H1 (cell line): Measurements from ENCODE around the gene HYAL4. TPM values are rescaled to one million over a fixed set of nuclear protein-coding genes. Genes with fewer than 3 reads are reported as not detected.
"Not testable (repeated sequence)": the region's sequence is repeated elsewhere in the genome, so short reads cannot be mapped to it uniquely, and the experiment has no call there.

Experiments used
- CTCF ChIA-PET: fragments of 300-600 bp; sonication (Branson Sonifier 250); formaldehyde crosslinking; loops from one replicate; lab custom pipeline; 2021; ENCODE audit not compliant: partially characterized antibody; lab: Charles Lee
- POLR2A ChIA-PET: fragments of 300-600 bp; sonication (Branson Sonifier 250); formaldehyde crosslinking; loops from one replicate; lab custom pipeline; 2021; ENCODE audit warnings: inconsistent platforms; ENCODE audit not compliant: partially characterized antibody; lab: Charles Lee
- DNase-seq, 2 experiments: peaks; one replicate each; pipeline versions ENCODE4 v3.0.0 to v3.0.0-alpha.2; 2010 to 2022; ENCODE audit warnings: low spot score in 2 of 2, low read depth in 1 of 2, mixed read lengths in 1 of 2
- FAIRE-seq: peaks from 2 replicates; lab custom pipeline; 2011; peaks lifted over from hg19 to GRCh38; lab: Jason Lieb, UNC
- H2AFZ ChIP-seq: 2 replicates; pipeline ENCODE4 v1.8.1; 2012; ENCODE audit warnings: low read length, inconsistent platforms
- H2AK5ac ChIP-seq: 2 replicates; pipeline ENCODE4 v1.6.1; 2013; ENCODE audit warnings: low read depth, low read length
- H2BK120ac ChIP-seq: replicated peaks from 2 replicates; pipeline ENCODE3; 2013; ENCODE audit warnings: low read depth, low read length, inconsistent platforms
- H2BK12ac ChIP-seq: 2 replicates; pipeline ENCODE4 v1.6.1; 2013; ENCODE audit warnings: low read depth, low read length
- H2BK15ac ChIP-seq: 2 replicates; pipeline ENCODE4 v1.6.1; 2013; ENCODE audit warnings: low read length
- H2BK20ac ChIP-seq: 2 replicates; pipeline ENCODE4 v1.6.1; 2013; ENCODE audit warnings: low read length
- H2BK5ac ChIP-seq: 2 replicates; pipeline ENCODE4 v1.6.1; 2013; ENCODE audit warnings: low read depth, low read length
- H3K14ac ChIP-seq: 2 replicates; pipeline ENCODE4 v1.6.1; 2013; ENCODE audit warnings: inconsistent platforms; ENCODE audit not compliant: insufficient read length
- H3K18ac ChIP-seq: 2 replicates; pipeline ENCODE4 v1.6.1; 2013; ENCODE audit warnings: low read length; ENCODE audit errors: extremely low read depth
- H3K23ac ChIP-seq: 2 replicates; pipeline ENCODE4 v1.6.1; 2013; ENCODE audit warnings: inconsistent platforms; ENCODE audit not compliant: insufficient read length
- H3K23me2 ChIP-seq: 2 replicates; pipeline ENCODE4 v1.6.1; 2013; ENCODE audit warnings: low read depth, low read length
- H3K27ac ChIP-seq: 2 replicates; pipeline ENCODE4 v1.6.1; 2011; ENCODE audit warnings: low read depth, low read length, inconsistent platforms
- H3K27me3 ChIP-seq, 4 experiments: replicated peaks in 1 of 4; 1 replicate in 1 of 4; 2 replicates in 3 of 4; pipeline versions ENCODE4 v1.6.1 to v1.8.1; 2011 to 2013; ENCODE audit warnings: low read length in 3 of 4, mild to moderate bottlenecking in 3 of 4, inconsistent platforms in 2 of 4, mixed read lengths in 2 of 4, moderate library complexity in 1 of 4; ENCODE audit not compliant: control insufficient read depth in 3 of 4, insufficient read depth in 3 of 4; ENCODE audit errors: extremely low read depth in 1 of 4
- H3K36me3 ChIP-seq, 4 experiments: 2 replicates each; pipeline versions ENCODE4 v1.6.1 to v1.8.1; 2011 to 2013; ENCODE audit warnings: mild to moderate bottlenecking in 4 of 4, low read length in 3 of 4, moderate library complexity in 2 of 4, control low read depth in 1 of 4, inconsistent platforms in 1 of 4; ENCODE audit not compliant: insufficient read depth in 4 of 4, control insufficient read depth in 2 of 4
- H3K4ac ChIP-seq: replicated peaks from 2 replicates; pipeline ENCODE3; 2013; ENCODE audit warnings: low read length, low read depth, mixed read lengths, inconsistent platforms; ENCODE audit not compliant: insufficient read length
- H3K4me1 ChIP-seq, 4 experiments: replicated peaks in 1 of 4; 1 replicate in 1 of 4; 2 replicates in 3 of 4; pipeline versions ENCODE4 v1.6.1 to v1.8.1; 2011 to 2013; ENCODE audit warnings: low read length in 3 of 4, inconsistent platforms in 2 of 4, mixed read lengths in 1 of 4; ENCODE audit not compliant: insufficient read depth in 4 of 4, control insufficient read depth in 3 of 4
- H3K4me2 ChIP-seq, 2 experiments: 2 replicates each; pipeline versions ENCODE4 v1.6.1 to v1.8.1; 2011 to 2013; ENCODE audit warnings: low read depth in 2 of 2, low read length in 2 of 2, control low read depth in 1 of 2, inconsistent platforms in 1 of 2, mild to moderate bottlenecking in 1 of 2; ENCODE audit not compliant: insufficient read depth in 1 of 2
- H3K4me3 ChIP-seq, 4 experiments: fragments of 200-600, 300-600 bp in 1 of 4; sonication (generic), shearing (Covaris generic), sonication (Bioruptor Twin) in 1 of 4; 2 replicates each; pipeline versions ENCODE4 v1.5.1 to v1.8.1; 2011 to 2016; ENCODE audit warnings: low read length in 4 of 4, low read depth in 3 of 4, control low read depth in 2 of 4, inconsistent platforms in 2 of 4, mild to moderate bottlenecking in 2 of 4, mixed read lengths in 1 of 4, moderate library complexity in 1 of 4; ENCODE audit not compliant: insufficient read depth in 2 of 4; ENCODE audit errors: extremely low read depth in 1 of 4
- H3K56ac ChIP-seq: replicated peaks from 2 replicates; pipeline ENCODE3; 2013; ENCODE audit warnings: low read depth, mild to moderate bottlenecking, mixed read lengths, low read length, inconsistent platforms; ENCODE audit not compliant: insufficient read length
- H3K79me1 ChIP-seq: 2 replicates; pipeline ENCODE4 v1.6.1; 2013; ENCODE audit warnings: low read depth, low read length, control low read depth
- H3K79me2 ChIP-seq, 2 experiments: 2 replicates each; pipeline versions ENCODE4 v1.6.1 to v1.8.1; 2012 to 2013; ENCODE audit warnings: low read length in 2 of 2, mild to moderate bottlenecking in 2 of 2, inconsistent platforms in 1 of 2; ENCODE audit not compliant: insufficient read depth in 2 of 2, control insufficient read depth in 1 of 2
- H3K9ac ChIP-seq, 4 experiments: replicated peaks in 1 of 4; 1 replicate in 1 of 4; 2 replicates in 3 of 4; pipeline versions ENCODE4 v1.6.1 to v1.8.1; 2011 to 2013; ENCODE audit warnings: low read depth in 3 of 4, low read length in 3 of 4, control low read depth in 2 of 4, mild to moderate bottlenecking in 2 of 4, moderate library complexity in 2 of 4, inconsistent platforms in 1 of 4; ENCODE audit errors: extremely low read depth in 1 of 4
- H3K9me3 ChIP-seq, 2 experiments: 2 replicates each; pipeline versions ENCODE4 v1.6.1 to v1.8.1; 2012 to 2013; ENCODE audit warnings: mild to moderate bottlenecking in 2 of 2, moderate library complexity in 2 of 2, control low read depth in 1 of 2, inconsistent platforms in 1 of 2, low read depth in 1 of 2, low read length in 1 of 2, mixed read lengths in 1 of 2; ENCODE audit not compliant: insufficient read depth in 2 of 2
- H4K20me1 ChIP-seq, 2 experiments: replicated peaks in 1 of 2; 2 replicates each; pipeline versions ENCODE3 to v1.8.1; 2011 to 2013; ENCODE audit warnings: inconsistent platforms in 2 of 2, low read length in 2 of 2, mild to moderate bottlenecking in 1 of 2; ENCODE audit not compliant: insufficient read depth in 2 of 2, control insufficient read depth in 1 of 2
- H4K5ac ChIP-seq: 2 replicates; pipeline ENCODE4 v1.6.1; 2013; ENCODE audit warnings: low read length, low read depth, mixed read lengths, inconsistent platforms; ENCODE audit not compliant: insufficient read length
- H4K8ac ChIP-seq: 2 replicates; pipeline ENCODE4 v1.8.0; 2013; ENCODE audit warnings: mild to moderate bottlenecking, moderate library complexity, low read length, inconsistent platforms; ENCODE audit not compliant: insufficient read depth; ENCODE audit errors: extremely low read depth
- H4K91ac ChIP-seq: replicated peaks from 2 replicates; pipeline ENCODE3; 2013; ENCODE audit warnings: low read length, mixed read lengths, inconsistent platforms; ENCODE audit not compliant: insufficient read length
- WGBS, 2 experiments: shearing (Covaris generic) in 1 of 2; methylation state at CpG; one replicate each; pipeline versions ENCODE4 v1.1.6 to v1.1.7; 2013 to 2015; ENCODE audit warnings: low lambda C conversion rate in 2 of 2, mixed read lengths in 2 of 2, inconsistent platforms in 1 of 2, low coverage in 1 of 2, missing lambda C conversion rate in 1 of 2; ENCODE audit not compliant: insufficient replicate concordance in 2 of 2, insufficient coverage in 1 of 2, insufficient read length in 1 of 2; ENCODE audit errors: extremely low coverage in 1 of 2, missing lambda C conversion rate in 1 of 2; 5-methylcytosine and 5-hydroxymethylcytosine counted together
- polyA plus RNA-seq, 7 experiments: library from polyadenylated mRNA; depleted of rRNA in 3 of 7; stranded (reverse) in 5 of 7; unstranded in 2 of 7; fragments of >200 nt in 5 of 7; fragments of 200-250 nt in 2 of 7; gene quantifications; 1 replicate in 5 of 7; 2 replicates in 1 of 7; 4 replicates in 1 of 7; pipeline versions ENCODE4 v1.2.1 to v1.2.3, GENCODE V29; 2011 to 2013; ENCODE audit warnings: missing spikeins in 2 of 7, mixed read lengths in 2 of 7
- total RNA-seq: library from RNA; stranded (reverse); fragmentation: NEBNext Ultra II Directional; extraction: Animal tissue kit (Norgen Biotek cat#: 25700); gene quantifications from 2 replicates; pipeline ENCODE4 v1.2.1, GENCODE V29; 2021

The HYAL4 gene
- total and polyA plus RNA-seq, 2 of the 8 experiments (the other 6 are each of a cell fraction or from before 2014, with no cell fraction given) = not detected

DNA sequence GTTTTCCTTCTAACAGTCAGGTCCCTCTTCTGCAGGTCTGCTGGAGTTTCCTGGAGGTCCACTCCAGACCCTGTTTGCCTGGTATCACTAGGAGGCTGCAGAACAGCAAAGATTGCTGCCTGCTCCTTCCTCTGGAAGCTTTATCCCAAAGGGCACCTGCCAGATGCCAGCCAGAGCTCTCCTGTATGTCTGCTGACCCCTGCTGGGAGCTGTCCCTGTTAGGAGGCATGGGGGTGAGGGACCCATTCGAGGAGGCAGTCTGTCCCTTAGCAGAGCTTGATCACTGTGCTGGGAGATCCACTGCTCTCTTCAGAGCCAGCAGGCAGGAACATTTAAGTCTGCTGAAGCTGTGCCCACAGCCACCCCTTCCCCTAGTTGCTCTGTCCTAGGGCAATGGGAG is 11.5 kb downstream of the HYAL4 start:
- H2AK5ac ChIP-seq, FAIRE-seq: not testable (repeated sequence)

More for the DNA sequence above, 11.5 kb downstream of the HYAL4 start:
- H3K9ac ChIP-seq, H3K9me3 ChIP-seq, H4K20me1 ChIP-seq, H2BK12ac ChIP-seq, H3K36me3 ChIP-seq, H2BK15ac ChIP-seq, H3K4ac ChIP-seq, H3K56ac ChIP-seq, H4K5ac ChIP-seq, H3K4me1 ChIP-seq, H2BK20ac ChIP-seq, H3K4me2 ChIP-seq, H3K18ac ChIP-seq, H3K4me3 ChIP-seq, H3K27ac ChIP-seq, H2BK120ac ChIP-seq, H4K91ac ChIP-seq, H4K8ac ChIP-seq, H3K27me3 ChIP-seq, H3K79me2 ChIP-seq, H3K23ac ChIP-seq, H3K14ac ChIP-seq, DNase-seq, H2BK5ac ChIP-seq, H3K23me2 ChIP-seq, H3K79me1 ChIP-seq, H2AFZ ChIP-seq, POLR2A ChIA-PET: not testable (repeated sequence)
- 70% methylated on average over 1 of the region's 1 CpG; no CpG with 5 or more reads in 1 of the 2 experiments for WGBS, 2 experiments
- CTCF ChIA-PET = interaction anchor here (1.0 to 3.6 kb wide), 6 partner anchors 9 to 224 kb away, joined by 3 to 12 read pairs (median 6); no protein-coding TSS in a partner anchor
